Breast epithelium (tissue), 4 donors: ENCODE data around the gene MBOAT1. TPM values are rescaled to one million over a fixed set of nuclear protein-coding genes. Genes with fewer than 3 reads are reported as not detected.

Experiments
- DNase-seq, 2 donors: peaks; one replicate each; pipeline ENCODE4 v3.0.0-alpha.2; 2019; ENCODE audit warnings: low spot score in 2 of 2
- H3K27ac ChIP-seq, 2 donors: fragments of 200-600 bp; sonication (generic) in 1 of 2; one replicate each; pipeline ENCODE4 v1.5.1; 2016 to 2019; ENCODE audit warnings: mild to moderate bottlenecking in 1 of 2
- H3K27me3 ChIP-seq, 2 donors: fragments of 200-600 bp; sonication (generic) in 1 of 2; one replicate each; pipeline versions ENCODE4 v1.5.1 to v1.6.0; 2017 to 2019; ENCODE audit warnings: control low read depth in 1 of 2, mild to moderate bottlenecking in 1 of 2
- H3K36me3 ChIP-seq: fragments of 200-600 bp; one replicate; pipeline ENCODE4 v1.5.1; 2019
- H3K4me1 ChIP-seq, 2 donors: fragments of 200-600 bp; sonication (generic); one replicate each; pipeline ENCODE4 v1.5.1; 2016 to 2019; ENCODE audit warnings: control low read depth in 1 of 2
- H3K4me3 ChIP-seq, 3 donors: fragments of 200-600 bp; sonication (generic); 1 replicate in 2 of 3; 2 replicates in 1 of 3; pipeline ENCODE4 v1.5.1; 2016 to 2019; ENCODE audit warnings: mild to moderate bottlenecking in 3 of 3, moderate library complexity in 2 of 3
- H3K9me3 ChIP-seq, 2 donors: fragments of 200-600 bp; sonication (generic) in 1 of 2; one replicate each; pipeline ENCODE4 v1.5.1; 2016 to 2019; ENCODE audit warnings: control low read depth in 1 of 2
- CTCF ChIP-seq, 3 donors: fragments of 450-650 bp; IDR thresholded peaks; one replicate each; pipeline ENCODE4 v1.5.1; 2016 to 2017; ENCODE audit warnings: antibody characterized with exemption in 3 of 3, mild to moderate bottlenecking in 3 of 3, moderate library complexity in 3 of 3
- POLR2A ChIP-seq: fragments of 450-650 bp; IDR thresholded peaks from one replicate; pipeline ENCODE4 v1.6.1; 2016; ENCODE audit warnings: antibody characterized with exemption, mild to moderate bottlenecking, moderate library complexity
- POLR2AphosphoS5 ChIP-seq, 3 donors: sonication (generic); formaldehyde crosslinking; IDR thresholded peaks; one replicate each; pipeline ENCODE4 v1.6.1; 2017; ENCODE audit warnings: antibody characterized with exemption in 3 of 3
- intact Hi-C: fragments of 100-400 bp; cut with DNase I; formaldehyde crosslinking; loops from one replicate; pipeline ENCODE4 v1.15.1; 2023; ENCODE audit warnings: low total_unique reads
- total RNA-seq, 3 donors: library from RNA; depleted of rRNA; stranded (reverse); fragments of >200 nt; gene quantifications; one replicate each; pipeline ENCODE4 v1.1.0, GENCODE V29; 2016

The MBOAT1 gene
- 10 to 100 TPM; 10.9 to 38.6 (median 26.2) TPM for total RNA-seq

- peak; percentile 79 to 91 for DNase-seq
- peak; percentile 49 to 82 (median 63) for TF ChIP-seq POLR2AphosphoS5 (IDR thresholded peaks at IDR 0.05)
- no peak for TF ChIP-seq CTCF (IDR thresholded peaks at IDR 0.05)
- peak; percentile 12 for TF ChIP-seq POLR2A
- Histone ChIP-seq H3K9me3 (no peaks in the 10 kb centered on the region), H3K27me3 (no peaks in the 10 kb centered on the region), H3K4me3 (peak within 1 kb of the TSS; percentile 75 to 81 (median 79)), H3K4me1 (no peaks in the 10 kb centered on the region), H3K27ac (peak within 1 kb of the TSS; percentile 88 to 92), H3K36me3 (no peaks in the 10 kb centered on the region)
- intact Hi-C loops, result no loop called here
These were observed at the start of gene MBOAT1 for GRCh38 chr6:20212392-20213111. Gene MBOAT1, minus strand, starts transcription at chr6:20212469. Its CDS starts 235 bp downstream, at chr6:20212234.

GRCh38 chr6:20261685-20262084 is 49.4 kb upstream of the MBOAT1 start:
- peaks cover 0 to 5% of the 10 kb centered on the region in 2 donors for H3K9me3 ChIP-seq
- H3K36me3 ChIP-seq, result no peaks in the 10 kb centered on the region
- H3K4me1 ChIP-seq, result no peaks in the 10 kb centered on the region
- no peak for DNase-seq
- no peak for TF ChIP-seq POLR2AphosphoS5 (IDR thresholded peaks at IDR 0.05)
- TF ChIP-seq CTCF (IDR thresholded peaks at IDR 0.05), result no peak
- TF ChIP-seq POLR2A, result no peak
- intact Hi-C loops, result no loop called here
- no peaks in the 10 kb centered on the region for H3K27me3 ChIP-seq
- H3K4me3 ChIP-seq, result no peak overlapping the region
- H3K27ac ChIP-seq, result no peak overlapping the region

GRCh38 chr6:20260360-20260759 is 48.1 kb upstream of the MBOAT1 start:
- peaks cover 0 to 5% of the 10 kb centered on the region in 2 donors for H3K9me3 ChIP-seq
- H3K4me3 ChIP-seq, result no peak overlapping the region
- no peak for TF ChIP-seq POLR2A
- TF ChIP-seq POLR2AphosphoS5 (IDR thresholded peaks at IDR 0.05), result no peak
- TF ChIP-seq CTCF (IDR thresholded peaks at IDR 0.05), result no peak
- H3K27me3 ChIP-seq, result no peaks in the 10 kb centered on the region
- H3K27ac ChIP-seq, result no peak overlapping the region
- no peaks in the 10 kb centered on the region for H3K4me1 ChIP-seq
- intact Hi-C loops, result no loop called here
- H3K36me3 ChIP-seq, result no peaks in the 10 kb centered on the region
- no peak for DNase-seq

- peaks cover 0 to 5% of the 10 kb centered on the region in 2 donors for H3K9me3 ChIP-seq
- H3K4me1 ChIP-seq, result no peaks in the 10 kb centered on the region
- DNase-seq, result no peak
- intact Hi-C loops, result no loop called here
- no peaks in the 10 kb centered on the region for H3K36me3 ChIP-seq
- no peaks in the 10 kb centered on the region for H3K27me3 ChIP-seq
- TF ChIP-seq POLR2A, result no peak
- TF ChIP-seq CTCF (IDR thresholded peaks at IDR 0.05), result no peak
- no peak for TF ChIP-seq POLR2AphosphoS5 (IDR thresholded peaks at IDR 0.05)
- no peak overlapping the region for H3K4me3 ChIP-seq
- no peak overlapping the region for H3K27ac ChIP-seq
These were observed 47.2 kb upstream of the MBOAT1 start for GRCh38 chr6:20259316-20260049.

- H3K36me3 ChIP-seq, result no peaks in the 10 kb centered on the region
- no peak for DNase-seq
- H3K27me3 ChIP-seq, result no peaks in the 10 kb centered on the region
- no peaks in the 10 kb centered on the region for H3K4me1 ChIP-seq
- intact Hi-C loops, result no loop called here
- no peaks in the 10 kb centered on the region for H3K9me3 ChIP-seq
- H3K4me3 ChIP-seq, result no peak overlapping the region
- no peak overlapping the region for H3K27ac ChIP-seq
- no peak for TF ChIP-seq POLR2A
- TF ChIP-seq CTCF (IDR thresholded peaks at IDR 0.05), result no peak
- no peak for TF ChIP-seq POLR2AphosphoS5 (IDR thresholded peaks at IDR 0.05)
These were observed 43.2 kb upstream of the MBOAT1 start for GRCh38 chr6:20255428-20255827.
